ENCODE results near the gene SRL.

Gene SRL

DNA sequence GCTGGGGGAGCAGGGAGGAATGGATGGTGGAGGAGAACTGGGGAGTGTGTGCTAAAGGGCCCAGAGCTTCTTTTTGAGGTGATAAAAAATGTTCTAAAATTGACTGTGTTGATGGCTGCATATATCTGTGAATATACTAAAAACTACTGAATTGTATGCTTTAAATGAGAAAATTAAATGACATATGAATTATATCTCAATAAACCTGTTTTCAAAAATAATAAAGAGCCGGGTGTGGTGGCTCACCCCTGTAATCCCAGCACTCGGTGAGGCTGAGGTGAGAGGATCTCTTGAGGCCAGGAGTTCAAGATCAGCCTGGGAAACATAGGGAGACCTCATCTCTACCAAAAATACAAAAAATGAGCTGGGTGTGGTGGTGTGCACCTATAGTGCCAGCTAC lies 16.8 kb downstream of the SRL start:
- no peak for DNase-seq (ENCODE audit: extremely low read depth, low read depth)
- TF ChIP-seq, protein P1, sequence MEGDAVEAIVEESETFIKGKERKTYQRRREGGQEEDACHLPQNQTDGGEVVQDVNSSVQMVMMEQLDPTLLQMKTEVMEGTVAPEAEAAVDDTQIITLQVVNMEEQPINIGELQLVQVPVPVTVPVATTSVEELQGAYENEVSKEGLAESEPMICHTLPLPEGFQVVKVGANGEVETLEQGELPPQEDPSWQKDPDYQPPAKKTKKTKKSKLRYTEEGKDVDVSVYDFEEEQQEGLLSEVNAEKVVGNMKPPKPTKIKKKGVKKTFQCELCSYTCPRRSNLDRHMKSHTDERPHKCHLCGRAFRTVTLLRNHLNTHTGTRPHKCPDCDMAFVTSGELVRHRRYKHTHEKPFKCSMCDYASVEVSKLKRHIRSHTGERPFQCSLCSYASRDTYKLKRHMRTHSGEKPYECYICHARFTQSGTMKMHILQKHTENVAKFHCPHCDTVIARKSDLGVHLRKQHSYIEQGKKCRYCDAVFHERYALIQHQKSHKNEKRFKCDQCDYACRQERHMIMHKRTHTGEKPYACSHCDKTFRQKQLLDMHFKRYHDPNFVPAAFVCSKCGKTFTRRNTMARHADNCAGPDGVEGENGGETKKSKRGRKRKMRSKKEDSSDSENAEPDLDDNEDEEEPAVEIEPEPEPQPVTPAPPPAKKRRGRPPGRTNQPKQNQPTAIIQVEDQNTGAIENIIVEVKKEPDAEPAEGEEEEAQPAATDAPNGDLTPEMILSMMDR (IDR thresholded peaks at IDR 0.05; ENCODE audit: low read depth, low read length), result no peak

DNA sequence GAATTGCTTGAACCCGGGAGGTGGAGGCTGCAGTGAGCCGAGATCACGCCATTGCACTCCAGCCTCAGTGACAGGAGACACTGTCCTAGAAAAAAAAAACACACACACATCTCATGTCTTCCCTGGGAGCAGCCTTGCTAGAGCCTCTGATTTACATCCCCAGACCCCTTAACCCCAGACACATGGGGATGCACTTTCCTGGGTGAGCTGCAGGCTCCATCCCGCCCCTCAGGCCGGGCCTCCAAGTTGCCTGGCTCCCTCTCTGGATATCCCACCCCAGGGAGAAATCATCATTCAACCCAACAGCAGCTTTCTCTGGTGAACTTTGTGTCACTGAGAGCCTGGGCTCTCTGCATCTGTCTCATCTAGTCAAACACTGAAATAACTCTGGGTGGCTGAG lies 21.5 kb downstream of the SRL start:
- no peak for DNase-seq (ENCODE audit: extremely low read depth, low read depth)
- TF ChIP-seq, protein P1 (IDR thresholded peaks at IDR 0.05; ENCODE audit: low read depth, low read length), result no peak

DNA sequence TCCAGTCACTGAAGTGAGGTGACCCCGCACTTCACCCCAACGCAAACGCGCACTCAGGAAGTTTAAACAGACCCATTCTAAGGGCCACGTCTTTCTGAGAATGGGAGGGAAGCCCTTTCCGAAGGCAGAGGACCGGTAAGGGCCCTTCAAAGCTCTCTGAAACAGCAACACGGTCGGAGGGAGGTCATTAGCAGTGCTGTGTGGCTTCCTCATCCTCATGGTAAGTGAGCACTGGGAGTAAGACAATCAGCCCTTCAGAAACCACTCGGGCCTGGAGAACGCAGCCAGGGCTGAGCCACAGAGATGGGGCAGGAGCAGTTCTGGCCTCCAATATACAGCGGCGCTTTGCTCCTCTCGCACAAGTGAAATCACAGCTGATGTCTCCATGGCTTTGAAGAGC lies 23.7 kb downstream of the SRL start:
- no peak for DNase-seq (ENCODE audit: extremely low read depth, low read depth)
- TF ChIP-seq, protein P1 (IDR thresholded peaks at IDR 0.05; ENCODE audit: low read depth, low read length), result no peak

DNA sequence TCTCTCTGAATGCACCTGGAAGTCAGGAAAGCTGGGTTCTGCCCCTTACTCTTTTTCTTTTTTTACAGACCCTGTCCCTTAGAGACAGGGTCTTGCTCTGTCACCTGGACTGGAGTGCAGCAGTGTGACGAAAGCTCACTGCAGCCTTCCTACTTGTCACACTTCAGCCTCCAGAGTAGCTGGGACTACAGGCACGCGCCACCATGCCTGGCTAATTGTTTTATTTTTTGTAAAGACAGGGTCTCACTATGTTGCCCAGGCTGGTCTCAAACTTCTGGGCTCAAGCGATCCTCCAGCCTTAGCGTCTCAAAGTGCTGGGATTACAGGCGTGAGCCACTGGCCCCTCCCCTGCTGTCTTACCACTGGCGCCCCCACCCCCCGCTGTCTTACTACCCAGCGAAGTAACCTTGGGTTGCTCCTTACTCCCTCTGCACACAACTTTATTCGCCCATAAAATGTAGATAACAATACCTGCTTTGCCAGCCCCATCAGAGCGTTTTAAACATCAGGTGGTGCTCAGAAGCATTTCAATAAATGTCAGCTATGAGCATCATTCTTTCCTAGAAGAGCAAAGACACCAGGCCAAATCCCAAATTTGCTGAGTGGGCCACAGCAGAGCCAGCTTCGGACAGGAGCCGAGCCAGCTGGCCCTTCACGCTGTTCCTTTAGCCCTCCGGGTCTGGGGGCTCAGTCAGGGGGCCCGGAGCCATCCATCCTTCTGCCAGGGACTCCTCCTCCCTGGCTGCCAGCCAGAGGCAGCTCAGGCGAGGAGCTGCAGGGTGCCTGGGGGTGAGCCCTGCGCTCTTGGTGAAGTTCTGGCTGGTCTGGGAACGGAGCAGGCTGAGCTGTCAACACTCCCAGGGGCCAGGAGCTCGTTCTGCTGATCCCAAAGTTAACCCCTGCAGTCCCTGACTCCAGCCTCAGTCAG lies 24.4 kb downstream of the SRL start:
- TF ChIP-seq, protein P1 (IDR thresholded peaks at IDR 0.05; ENCODE audit: low read depth, low read length), result no peak
- no peak for DNase-seq (ENCODE audit: extremely low read depth, low read depth)

DNA sequence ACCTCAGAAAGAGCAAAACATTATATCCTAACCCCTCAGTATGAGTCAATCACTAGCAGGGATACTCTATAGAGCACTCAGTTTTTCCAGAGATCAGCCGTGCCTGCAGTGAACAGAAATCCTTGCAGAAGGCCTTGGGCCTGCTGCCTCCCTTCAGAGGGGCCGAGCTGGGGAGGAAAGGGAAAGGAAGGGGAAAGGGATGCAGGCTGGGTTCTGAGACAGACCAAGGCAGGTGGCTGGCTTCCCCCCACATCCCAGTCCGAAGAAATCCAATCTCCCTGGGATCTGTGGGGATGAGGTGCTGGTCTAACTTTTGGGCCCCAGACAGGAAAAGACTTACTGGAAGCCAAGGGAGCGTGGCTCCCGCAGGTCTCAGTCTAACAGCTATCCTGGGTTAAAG lies 25.3 kb downstream of the SRL start:
- TF ChIP-seq, protein P1 (IDR thresholded peaks at IDR 0.05; ENCODE audit: low read depth, low read length), result no peak
- no peak for DNase-seq (ENCODE audit: extremely low read depth, low read depth)

DNA sequence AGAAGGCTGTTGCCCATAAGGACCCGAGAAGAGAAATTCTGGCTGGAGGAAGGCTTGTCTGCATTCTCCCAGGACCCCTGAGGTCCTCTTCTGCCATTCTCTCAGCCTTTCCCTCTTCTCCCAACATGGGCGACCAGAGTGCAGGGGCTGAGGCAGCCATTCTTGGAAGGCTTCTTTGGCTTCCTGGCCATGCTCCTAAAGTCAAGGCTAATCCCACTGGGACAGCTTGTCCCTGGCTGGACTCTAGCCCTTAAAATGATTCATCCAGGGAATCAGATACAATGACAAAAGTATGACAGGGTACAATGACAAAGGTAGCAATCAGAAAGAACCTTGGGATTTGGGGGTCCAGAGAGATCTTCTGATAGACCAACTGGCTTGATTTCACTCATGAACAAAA lies 26.8 kb downstream of the SRL start:
- TF ChIP-seq, protein P1 (IDR thresholded peaks at IDR 0.05; ENCODE audit: low read depth, low read length), result no peak
- no peak for DNase-seq (ENCODE audit: extremely low read depth, low read depth)

DNA sequence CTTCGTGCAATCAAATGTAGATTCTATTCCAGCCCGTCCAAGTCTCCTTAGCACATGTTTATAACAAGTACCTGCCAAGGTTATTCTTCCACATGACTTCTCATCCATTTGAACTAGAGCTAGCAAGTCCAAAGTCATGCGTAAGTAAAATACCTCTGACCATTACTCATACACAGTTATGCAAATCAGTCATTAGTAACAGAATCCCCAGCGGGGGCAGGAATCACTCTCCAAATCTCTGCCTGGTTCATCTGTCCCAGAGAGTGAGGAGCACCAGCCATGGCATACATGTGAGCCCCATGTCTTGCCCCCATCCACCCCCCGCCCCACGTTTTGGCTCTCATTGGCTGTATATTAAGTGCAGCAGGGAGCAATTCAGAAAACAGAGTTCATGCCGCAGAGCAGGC lies 27.7 kb downstream of the SRL start:
- TF ChIP-seq, protein P1 (IDR thresholded peaks at IDR 0.05; ENCODE audit: low read depth, low read length), result no peak
- peak; percentile 71 for DNase-seq (ENCODE audit: extremely low read depth, low read depth)

All from AG09319 (cell line).